Measurements from ENCODE around the gene ARID1A. TPM values are rescaled to one million over a fixed set of nuclear protein-coding genes. Genes with fewer than 3 reads are reported as not detected.

The ARID1A gene
- total and polyA plus RNA-seq, 9 of the 15 experiments (the other 6 are each of a cell fraction or from before 2014, with no cell fraction given), result 8.3 to 88.3 (median 22.5) TPM

- peak; percentile 86 for TF ChIP-seq ARID4B (CRISPR knock-in tag; IDR thresholded peaks at IDR 0.05)
- no peak for TF ChIP-seq ID3 (CRISPR knock-in tag; IDR thresholded peaks at IDR 0.05)
- TF ChIP-seq ID3 (tag; IDR thresholded peaks at IDR 0.05), result no peak
- no peak for TF ChIP-seq ZNF280B (CRISPR knock-in tag; IDR thresholded peaks at IDR 0.05)
- no peak for TF ChIP-seq DLX4 (CRISPR knock-in tag; IDR thresholded peaks at IDR 0.05)
- no peak; the same call in 1 of the 2 replicates for TF ChIP-seq HCFC1 (IDR thresholded peaks at IDR 0.05; ENCODE audit: low read depth, low read length)
- no peak for TF ChIP-seq MAFG (tag; conservative IDR thresholded peaks at IDR 0.05)
- peak; percentile 60; the same call in 1 of the 2 replicates for TF ChIP-seq RREB1 (CRISPR knock-in tag; IDR thresholded peaks at IDR 0.05)
- TF ChIP-seq SAP30 (IDR thresholded peaks at IDR 0.05; ENCODE audit: borderline replicate concordance, insufficient read depth, low read depth, low read length, poor library complexity, severe bottlenecking), result peak; percentile 78
- no peak for TF ChIP-seq ZBTB5 (IDR thresholded peaks at IDR 0.05)
Measured at GRCh38 chr1:26697978-26698849, 2.4 kb downstream of the ARID1A start (continued).

All from K562 (cell line).